HG03095 (cell line): Measurements from ENCODE around the gene SYNM.

Source experiments
- ATAC-seq: cut with Tn5 transposase; IDR thresholded peaks from one replicate; pipeline ENCODE4 v1.9.1; 2021; ENCODE audit warnings: moderate library complexity; ENCODE audit not compliant: unreplicated experiment

Gene SYNM

DNA sequence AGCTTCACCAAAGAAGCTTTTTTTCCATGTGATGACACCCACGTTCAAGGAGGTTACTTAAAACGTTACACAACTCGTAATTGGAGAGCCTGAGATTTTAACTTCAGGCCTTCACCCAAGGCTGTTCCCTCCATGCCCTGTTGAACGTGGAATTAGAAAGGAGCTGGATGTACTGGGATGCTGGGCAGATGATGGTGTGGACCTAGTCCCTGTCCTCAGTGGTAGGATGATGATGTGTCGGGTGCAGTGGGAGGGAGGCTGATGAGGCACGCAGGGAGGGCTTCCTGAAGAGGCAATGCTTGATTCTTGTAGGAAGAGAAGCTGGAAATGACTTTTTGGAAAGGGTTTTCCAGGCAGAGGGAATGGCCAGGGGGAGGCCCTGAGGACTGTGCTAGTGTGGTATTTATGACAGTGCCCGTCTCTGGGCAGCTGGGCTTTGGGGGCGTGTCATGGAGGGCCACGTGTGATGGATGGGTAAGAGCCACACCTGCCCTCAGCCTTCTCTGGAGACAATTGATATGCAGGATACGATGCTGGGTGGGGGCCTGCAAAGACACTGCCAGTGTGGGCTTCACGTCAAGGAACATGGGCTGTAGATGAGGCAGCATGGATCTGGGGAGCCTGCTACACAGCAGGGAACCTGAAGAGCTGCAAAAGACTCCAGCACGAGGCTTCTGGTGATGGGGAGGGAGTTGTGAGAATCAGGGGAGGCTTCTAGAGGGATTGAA, 15.3 kb downstream of the SYNM start:
- no peak for ATAC-seq

DNA sequence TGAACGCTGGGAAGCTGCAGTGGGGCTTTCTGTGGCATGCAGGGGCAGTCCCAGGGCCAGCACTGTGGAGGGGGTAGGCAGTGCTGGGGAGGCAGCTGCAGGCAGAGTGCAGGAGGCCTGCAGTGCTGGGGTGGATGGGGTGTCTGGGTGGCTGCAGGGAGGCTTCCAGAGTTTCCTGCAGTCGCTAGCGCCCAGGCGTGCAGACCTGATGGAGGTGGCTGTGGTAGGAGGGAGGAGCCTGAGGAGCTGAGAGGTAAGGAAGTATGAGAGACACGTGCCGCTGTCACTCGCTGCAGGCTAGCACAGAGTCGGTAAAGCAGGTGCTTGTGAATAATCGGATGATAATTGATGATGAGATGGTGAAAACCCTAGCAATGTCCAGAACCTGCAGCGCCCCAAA, 16.3 kb downstream of the SYNM start:
- no peak for ATAC-seq

DNA sequence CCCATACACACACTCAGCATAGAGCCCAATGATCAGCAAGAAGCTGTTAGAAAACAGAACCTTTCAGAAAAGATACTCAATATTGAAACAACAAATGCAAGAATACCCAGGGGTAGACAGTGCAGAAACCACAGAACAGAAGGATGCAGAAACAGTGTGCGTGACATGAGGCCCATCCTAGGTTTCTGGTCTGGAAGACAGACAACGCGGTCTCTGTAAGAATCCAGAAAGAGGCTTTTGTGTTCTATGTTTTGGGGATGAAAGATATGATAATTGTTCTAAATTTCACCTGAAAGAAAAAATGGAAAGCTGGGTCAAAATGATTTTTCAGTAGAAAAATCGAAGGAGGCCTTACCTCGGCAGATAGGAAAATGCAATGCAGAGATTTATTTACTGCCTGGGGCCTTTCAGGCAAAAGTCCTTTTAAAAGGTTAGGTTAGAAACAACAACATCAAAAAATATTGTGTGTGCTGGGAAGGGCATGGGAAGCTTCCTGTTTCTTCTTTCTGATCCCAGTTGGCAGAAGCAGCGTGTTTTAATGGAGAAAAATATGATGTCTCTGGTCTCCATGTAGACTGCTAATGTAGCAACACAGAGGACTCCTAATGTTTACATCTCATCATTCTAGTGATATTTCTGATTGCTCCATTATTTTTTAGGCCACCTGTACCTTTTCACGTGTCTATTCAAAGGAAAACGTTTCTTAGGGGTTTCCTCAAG, 17.0 kb downstream of the SYNM start:
- no peak for ATAC-seq

GRCh38 chr15:99122831-99123712, 18.2 kb downstream of the SYNM start:
- ATAC-seq = no peak

DNA sequence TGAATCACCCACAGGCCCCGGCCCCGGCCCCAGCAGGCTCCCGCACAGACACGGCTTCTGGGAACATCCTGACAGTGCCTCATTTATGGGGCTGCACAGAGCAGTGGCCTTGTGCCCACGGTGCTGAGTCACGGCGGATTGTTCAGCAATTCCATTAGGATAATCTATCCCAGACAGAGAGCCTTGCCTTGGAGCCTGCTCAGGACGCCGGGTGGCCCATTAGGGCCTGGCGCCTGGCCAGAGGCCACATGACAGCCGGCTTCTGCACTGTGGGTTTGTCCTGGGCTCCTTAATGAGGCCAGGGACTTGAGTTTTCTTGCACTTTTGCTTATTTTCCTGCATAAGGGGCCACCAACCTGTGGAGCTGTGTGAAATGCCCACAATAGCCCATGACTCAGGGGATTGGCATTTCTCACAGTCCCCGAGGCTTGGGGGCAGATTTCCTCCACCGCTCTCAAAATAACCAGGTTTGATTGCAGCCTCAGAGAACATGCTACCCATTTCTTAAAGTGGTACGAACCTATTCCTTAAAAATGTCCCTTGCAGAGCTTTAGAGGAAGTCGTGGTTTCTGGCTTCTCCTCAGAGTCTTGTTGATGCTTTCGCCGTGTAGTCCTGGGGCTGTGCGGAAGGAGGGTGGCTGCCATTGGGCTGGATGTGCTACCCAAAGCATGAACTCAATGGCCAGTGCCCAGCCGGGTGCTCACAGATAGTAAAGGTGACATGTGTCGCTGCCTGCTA, 19.0 kb downstream of the SYNM start:
- no peak for ATAC-seq

DNA sequence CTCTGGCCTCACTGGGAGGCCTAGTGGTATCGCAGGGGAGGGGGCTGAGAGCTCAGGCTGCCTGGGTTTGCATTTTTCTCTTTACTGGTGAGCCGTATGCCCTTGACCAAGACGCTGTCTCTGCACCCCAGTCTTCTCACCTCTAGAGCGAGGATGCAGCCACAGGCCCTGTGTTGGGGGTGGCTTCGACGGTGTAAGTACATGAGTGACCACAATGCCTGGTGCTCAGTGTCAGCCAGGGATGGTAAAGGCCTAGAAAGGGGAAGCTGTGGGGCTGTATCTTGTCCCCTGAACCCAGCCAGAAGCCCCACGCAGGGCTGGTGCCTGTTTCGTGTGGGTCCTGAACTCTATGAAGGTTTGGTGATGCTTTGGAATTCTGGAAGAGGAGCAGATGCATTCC, 19.8 kb downstream of the SYNM start:
- no peak for ATAC-seq

GRCh38 chr15:99125061-99125891, 20.4 kb downstream of the SYNM start:
- ATAC-seq = no peak

DNA sequence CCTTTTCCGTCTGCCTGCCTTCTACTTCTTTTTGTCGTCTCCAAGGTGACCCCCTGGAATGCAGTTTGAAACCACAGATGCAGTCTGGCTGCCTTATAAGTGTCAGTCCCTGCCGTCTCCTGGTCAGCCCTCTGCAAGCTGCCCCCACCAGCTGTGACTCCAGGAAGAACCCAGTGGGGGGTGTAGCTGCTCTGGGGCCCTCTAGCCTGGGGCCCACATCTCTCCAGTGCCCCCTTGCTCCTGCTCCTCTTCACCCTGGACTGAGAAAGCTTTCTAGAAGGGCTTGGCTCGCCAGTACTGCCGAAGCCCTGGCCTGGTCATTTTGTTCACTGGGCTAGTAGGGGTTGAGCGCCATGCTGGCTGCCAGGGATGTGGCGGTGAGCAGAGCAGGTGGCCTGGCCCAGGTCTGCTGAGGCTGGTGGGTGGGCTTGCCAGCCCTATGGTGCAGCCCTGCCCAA, 21.3 kb downstream of the SYNM start:
- no peak for ATAC-seq

DNA sequence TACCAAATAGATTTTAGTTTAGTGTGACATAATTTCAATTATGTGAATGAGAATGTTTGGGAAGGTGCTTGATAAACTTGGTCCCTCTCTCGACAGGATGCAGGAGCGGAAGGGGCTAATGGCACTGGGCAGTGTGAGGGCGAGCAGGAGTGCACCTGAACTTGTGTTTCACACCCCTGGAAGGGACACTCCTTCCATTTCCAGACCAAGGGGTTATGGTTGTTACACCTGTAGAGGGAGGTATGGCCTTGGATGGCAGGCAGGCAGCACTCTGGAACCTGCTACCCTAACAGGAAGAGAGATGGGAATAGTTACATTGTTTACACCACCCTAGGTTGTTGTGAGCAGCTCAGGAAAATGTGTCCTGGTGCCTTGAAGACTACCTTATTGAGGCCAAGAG, 22.1 kb downstream of the SYNM start:
- no peak for ATAC-seq

GRCh38 chr15:99127773-99128172, 22.9 kb downstream of the SYNM start:
- ATAC-seq = no peak

- no peak for ATAC-seq
Measured at GRCh38 chr15:99128411-99128810, 23.5 kb downstream of the SYNM start.

DNA sequence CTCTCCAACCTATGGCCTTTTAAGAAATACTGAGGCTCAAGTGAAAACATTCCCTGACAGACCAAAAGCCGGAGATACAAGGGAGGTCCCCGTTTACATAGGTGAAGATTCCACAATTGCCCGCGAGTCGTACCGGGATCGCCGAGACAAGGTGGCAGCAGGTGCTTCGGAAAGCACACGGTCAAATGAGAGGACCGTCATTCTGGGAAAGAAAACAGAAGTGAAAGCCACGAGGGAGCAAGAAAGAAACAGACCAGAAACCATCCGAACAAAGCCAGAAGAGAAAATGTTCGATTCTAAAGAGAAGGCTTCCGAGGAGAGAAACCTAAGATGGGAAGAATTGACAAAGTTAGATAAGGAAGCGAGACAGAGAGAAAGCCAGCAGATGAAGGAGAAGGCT, 24.8 kb downstream of the SYNM start:
- ATAC-seq = no peak

DNA sequence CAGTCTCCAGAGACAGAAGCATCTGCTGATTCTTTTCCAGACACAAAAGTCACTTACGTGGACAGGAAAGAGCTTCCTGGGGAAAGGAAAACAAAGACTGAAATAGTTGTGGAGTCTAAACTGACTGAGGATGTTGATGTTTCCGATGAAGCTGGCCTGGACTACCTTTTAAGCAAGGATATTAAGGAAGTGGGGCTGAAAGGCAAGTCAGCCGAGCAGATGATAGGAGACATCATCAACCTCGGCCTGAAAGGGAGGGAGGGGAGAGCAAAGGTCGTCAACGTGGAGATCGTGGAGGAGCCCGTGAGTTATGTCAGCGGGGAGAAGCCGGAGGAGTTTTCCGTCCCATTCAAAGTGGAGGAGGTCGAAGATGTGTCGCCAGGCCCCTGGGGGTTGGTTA, 25.4 kb downstream of the SYNM start:
- no peak for ATAC-seq

GRCh38 chr15:99130765-99131440, 26.0 kb downstream of the SYNM start:
- no peak for ATAC-seq

DNA sequence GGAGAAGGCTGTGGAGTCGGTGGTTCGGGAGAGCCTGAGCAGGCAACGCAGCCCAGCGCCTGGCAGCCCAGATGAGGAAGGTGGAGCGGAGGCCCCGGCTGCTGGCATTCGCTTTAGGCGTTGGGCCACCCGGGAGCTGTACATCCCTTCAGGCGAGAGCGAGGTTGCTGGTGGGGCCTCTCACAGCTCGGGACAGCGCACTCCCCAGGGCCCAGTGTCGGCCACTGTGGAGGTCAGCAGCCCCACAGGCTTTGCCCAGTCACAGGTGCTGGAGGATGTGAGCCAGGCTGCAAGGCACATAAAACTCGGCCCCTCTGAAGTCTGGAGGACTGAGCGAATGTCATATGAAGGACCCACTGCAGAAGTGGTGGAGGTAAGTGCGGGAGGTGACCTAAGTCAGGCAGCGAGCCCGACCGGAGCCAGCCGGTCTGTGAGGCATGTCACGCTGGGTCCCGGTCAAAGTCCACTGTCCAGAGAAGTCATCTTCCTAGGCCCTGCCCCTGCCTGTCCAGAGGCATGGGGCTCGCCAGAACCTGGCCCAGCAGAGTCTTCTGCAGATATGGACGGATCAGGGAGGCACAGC, 26.7 kb downstream of the SYNM start:
- no peak for ATAC-seq

- no peak for ATAC-seq
Measured at GRCh38 chr15:99132122-99132521, 27.2 kb downstream of the SYNM start.

DNA sequence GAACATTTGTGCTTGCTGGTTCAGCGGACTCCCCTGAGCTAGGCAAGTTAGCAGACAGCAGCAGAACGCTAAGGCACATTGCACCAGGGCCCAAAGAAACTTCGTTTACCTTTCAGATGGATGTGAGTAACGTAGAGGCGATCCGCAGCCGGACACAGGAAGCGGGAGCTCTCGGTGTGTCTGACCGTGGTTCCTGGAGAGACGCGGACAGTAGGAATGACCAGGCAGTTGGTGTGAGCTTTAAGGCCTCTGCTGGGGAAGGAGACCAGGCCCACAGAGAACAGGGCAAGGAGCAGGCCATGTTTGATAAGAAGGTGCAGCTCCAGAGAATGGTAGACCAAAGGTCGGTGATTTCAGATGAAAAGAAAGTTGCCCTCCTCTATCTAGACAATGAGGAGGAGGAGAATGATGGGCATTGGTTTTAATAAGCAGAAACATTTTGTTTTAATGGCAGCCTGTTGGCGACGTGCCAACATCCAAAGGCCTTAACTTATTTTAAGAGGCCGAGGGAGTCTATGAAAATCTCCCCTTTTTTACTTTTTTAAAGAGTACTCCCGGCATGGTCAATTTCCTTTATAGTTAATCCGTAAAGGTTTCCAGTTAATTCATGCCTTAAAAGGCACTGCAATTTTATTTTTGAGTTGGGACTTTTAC, 27.9 kb downstream of the SYNM start:
- ATAC-seq = no peak

DNA sequence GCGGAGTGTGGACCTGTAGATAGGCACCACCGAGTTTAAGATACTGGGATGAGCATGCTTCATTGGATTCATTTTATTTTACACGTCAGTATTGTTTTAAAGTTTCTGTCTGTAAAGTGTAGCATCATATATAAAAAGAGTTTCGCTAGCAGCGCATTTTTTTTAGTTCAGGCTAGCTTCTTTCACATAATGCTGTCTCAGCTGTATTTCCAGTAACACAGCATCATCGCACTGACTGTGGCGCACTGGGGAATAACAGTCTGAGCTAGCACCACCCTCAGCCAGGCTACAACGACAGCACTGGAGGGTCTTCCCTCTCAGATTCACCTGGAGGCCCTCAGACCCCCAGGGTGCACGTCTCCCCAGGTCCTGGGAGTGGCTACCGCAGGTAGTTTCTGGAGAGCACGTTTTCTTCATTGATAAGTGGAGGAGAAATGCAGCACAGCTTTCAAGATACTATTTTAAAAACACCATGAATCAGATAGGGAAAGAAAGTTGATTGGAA, 29.5 kb downstream of the SYNM start:
- ATAC-seq = no peak
